GM04503 (cell line): ENCODE data around the gene KRTAP4-12.
A peak's percentile ranks its signal among the peaks of the same experiment; 100 is the strongest.
"Not testable (repeated sequence)": the region's sequence is repeated elsewhere in the genome, so short reads cannot be mapped to it uniquely, and the experiment has no call there.

Experiments
- DNase-seq: peaks from one replicate; pipeline ENCODE4 v3.0.0-alpha.2; 2012; ENCODE audit warnings: low read depth

Gene KRTAP4-12

GRCh38 chr17:41125064-41125463 lies 1.1 kb upstream of the KRTAP4-12 start:
- no peak for DNase-seq

GRCh38 chr17:41123292-41123990 lies 541 bp downstream of the KRTAP4-12 start:
- DNase-seq, result not testable (repeated sequence)

- DNase-seq, result no peak
Measured at GRCh38 chr17:41121742-41122141, 2.2 kb downstream of the KRTAP4-12 start.

GRCh38 chr17:41119696-41120690 lies 4.0 kb downstream of the KRTAP4-12 start:
- not testable (repeated sequence) for DNase-seq

GRCh38 chr17:41118721-41119120 lies 5.3 kb downstream of the KRTAP4-12 start:
- no peak for DNase-seq

GRCh38 chr17:41117846-41118386 lies 6.1 kb downstream of the KRTAP4-12 start, which contains the start of gene KRTAP4-11:
Gene KRTAP4-11 (minus strand): TSS chr17:41118373. CDS start chr17:41118315, 58 bp downstream.
- not testable (repeated sequence) for DNase-seq

GRCh38 chr17:41116297-41116696 lies 7.7 kb downstream of the KRTAP4-12 start:
- no peak for DNase-seq

- DNase-seq, result no peak
Measured at GRCh38 chr17:41111151-41111885, 12.7 kb downstream of the KRTAP4-12 start.

- not testable (repeated sequence) for DNase-seq
Measured at GRCh38 chr17:41108728-41109386, 15.1 kb downstream of the KRTAP4-12 start.

GRCh38 chr17:41107941-41108450 lies 16.0 kb downstream of the KRTAP4-12 start:
- DNase-seq, result peak; percentile 35

- DNase-seq, result not testable (repeated sequence)
Measured at GRCh38 chr17:41105347-41105746, 18.6 kb downstream of the KRTAP4-12 start, which contains the start of gene KRTAP4-9. Gene KRTAP4-9 (plus strand): TSS chr17:41105389. CDS start chr17:41105389, 0 bp downstream.

GRCh38 chr17:41104386-41105038 lies 19.5 kb downstream of the KRTAP4-12 start:
- not testable (repeated sequence) for DNase-seq

- DNase-seq, result no peak
Measured at GRCh38 chr17:41103896-41104295, 20.1 kb downstream of the KRTAP4-12 start.

GRCh38 chr17:41101586-41102259 lies 22.3 kb downstream of the KRTAP4-12 start, which contains the start of gene KRTAP4-16:
Gene KRTAP4-16 (minus strand): TSS chr17:41102209. CDS start chr17:41102209, 0 bp downstream.
- no peak for DNase-seq

GRCh38 chr17:41099682-41100480 lies 24.1 kb downstream of the KRTAP4-12 start:
- peak; percentile 73 for DNase-seq

- DNase-seq, result no peak
Measured at GRCh38 chr17:41098481-41098880, 25.5 kb downstream of the KRTAP4-12 start.

- DNase-seq, result no peak
Measured at GRCh38 chr17:41098042-41098441, 25.9 kb downstream of the KRTAP4-12 start, which contains the start of gene KRTAP4-8. Gene KRTAP4-8 (minus strand): TSS chr17:41098142. CDS start chr17:41098084, 58 bp downstream.

- no peak for DNase-seq
Measured at GRCh38 chr17:41096055-41096454, 27.9 kb downstream of the KRTAP4-12 start.
